NAMALWA (cell line): ENCODE results near the gene LRRC40.
"Not testable (repeated sequence)": the region's sequence is repeated elsewhere in the genome, so short reads cannot be mapped to it uniquely, and the experiment has no call there.

ENCODE experiments used
- DNase-seq: peaks from one replicate; pipeline ENCODE4 v3.0.0-alpha.2; 2015; ENCODE audit warnings: low spot score

LRRC40 gene

GRCh38 chr1:70202173-70202758 lies 3.1 kb downstream of the LRRC40 start:
- DNase-seq, result no peak

- DNase-seq, result no peak
Measured at GRCh38 chr1:70200065-70200464, 5.3 kb downstream of the LRRC40 start.

- no peak for DNase-seq
Measured at GRCh38 chr1:70196333-70196732, 9.0 kb downstream of the LRRC40 start.

GRCh38 chr1:70195342-70195741 lies 10.0 kb downstream of the LRRC40 start:
- no peak for DNase-seq

GRCh38 chr1:70194601-70195000 lies 10.8 kb downstream of the LRRC40 start:
- DNase-seq, result no peak

GRCh38 chr1:70192446-70192845 lies 12.9 kb downstream of the LRRC40 start:
- not testable (repeated sequence) for DNase-seq

- no peak for DNase-seq
Measured at GRCh38 chr1:70190180-70190579, 15.2 kb downstream of the LRRC40 start.

GRCh38 chr1:70188522-70188921 lies 16.9 kb downstream of the LRRC40 start:
- no peak for DNase-seq

GRCh38 chr1:70185181-70185580 lies 20.2 kb downstream of the LRRC40 start:
- not testable (repeated sequence) for DNase-seq

GRCh38 chr1:70171512-70171911 lies 33.9 kb downstream of the LRRC40 start:
- DNase-seq, result no peak

- no peak for DNase-seq
Measured at GRCh38 chr1:70169018-70169839, 36.1 kb downstream of the LRRC40 start.

- no peak for DNase-seq
Measured at GRCh38 chr1:70168283-70168682, 37.1 kb downstream of the LRRC40 start.

- no peak for DNase-seq
Measured at GRCh38 chr1:70164350-70164749, 41.0 kb downstream of the LRRC40 start.

GRCh38 chr1:70156529-70157120 lies 48.8 kb downstream of the LRRC40 start:
- DNase-seq, result no peak

GRCh38 chr1:70153739-70154138 lies 51.6 kb downstream of the LRRC40 start:
- no peak for DNase-seq

- no peak for DNase-seq
Measured at GRCh38 chr1:70150444-70150843, 54.9 kb downstream of the LRRC40 start.

- no peak for DNase-seq
Measured at GRCh38 chr1:70146488-70146887, 58.9 kb downstream of the LRRC40 start.

GRCh38 chr1:70143048-70143659 lies 62.2 kb downstream of the LRRC40 start:
- no peak for DNase-seq

GRCh38 chr1:70142075-70142474 lies 63.3 kb downstream of the LRRC40 start:
- no peak for DNase-seq

GRCh38 chr1:70140894-70141293 lies 64.5 kb downstream of the LRRC40 start:
- no peak for DNase-seq

- no peak for DNase-seq
Measured at GRCh38 chr1:70140343-70140742, 65.0 kb downstream of the LRRC40 start.

- no peak for DNase-seq
Measured at GRCh38 chr1:70134148-70134547, 71.2 kb downstream of the LRRC40 start.

- DNase-seq, result no peak
Measured at GRCh38 chr1:70117046-70117445, 88.3 kb downstream of the LRRC40 start.
